Mucosa of gallbladder (tissue), 1 donor: Measurements from ENCODE around the gene PTPRD. TPM values are rescaled to one million over a fixed set of nuclear protein-coding genes. Genes with fewer than 3 reads are reported as not detected.

Experiments
- DNase-seq: peaks from one replicate; pipeline ENCODE4 v3.0.0-alpha.2; 2020; ENCODE audit warnings: low spot score
- total RNA-seq: library from RNA; stranded (reverse); gene quantifications from one replicate; pipeline ENCODE4 v1.2.1, GENCODE V29; 2021
- donor health status: DM: no; HTN: no; CAD: no.

The PTPRD gene
- total RNA-seq, 1 donor from 2014 or later, result 35.9 TPM

GRCh38 chr9:8684978-8685708 is 1927.7 kb downstream of the PTPRD start:
- DNase-seq, result no peak

GRCh38 chr9:8683496-8683895 is 1929.3 kb downstream of the PTPRD start:
- DNase-seq, result no peak

GRCh38 chr9:8680658-8681057 is 1932.1 kb downstream of the PTPRD start:
- DNase-seq, result no peak

- no peak for DNase-seq
Measured at GRCh38 chr9:8680157-8680556, 1932.6 kb downstream of the PTPRD start.

- no peak for DNase-seq
Measured at GRCh38 chr9:8679371-8679822, 1933.4 kb downstream of the PTPRD start.

GRCh38 chr9:8677741-8678140 is 1935.1 kb downstream of the PTPRD start:
- DNase-seq, result no peak

GRCh38 chr9:8674536-8674935 is 1938.3 kb downstream of the PTPRD start:
- no peak for DNase-seq

- no peak for DNase-seq
Measured at GRCh38 chr9:8673830-8674229, 1939.0 kb downstream of the PTPRD start.

- no peak for DNase-seq
Measured at GRCh38 chr9:8670751-8671150, 1942.1 kb downstream of the PTPRD start.

- DNase-seq, result no peak
Measured at GRCh38 chr9:8668751-8669150, 1944.1 kb downstream of the PTPRD start.

- DNase-seq, result no peak
Measured at GRCh38 chr9:8668231-8668630, 1944.6 kb downstream of the PTPRD start.

GRCh38 chr9:8666060-8666459 is 1946.7 kb downstream of the PTPRD start:
- no peak for DNase-seq

GRCh38 chr9:8660383-8660782 is 1952.4 kb downstream of the PTPRD start:
- DNase-seq, result peak; percentile 73

- DNase-seq, result no peak
Measured at GRCh38 chr9:8659108-8659507, 1953.7 kb downstream of the PTPRD start.

GRCh38 chr9:8655071-8655470 is 1957.7 kb downstream of the PTPRD start:
- DNase-seq, result no peak

- no peak for DNase-seq
Measured at GRCh38 chr9:8653855-8654254, 1958.9 kb downstream of the PTPRD start.

GRCh38 chr9:8653111-8653510 is 1959.7 kb downstream of the PTPRD start:
- no peak for DNase-seq

GRCh38 chr9:8652255-8652654 is 1960.5 kb downstream of the PTPRD start:
- no peak for DNase-seq

- no peak for DNase-seq
Measured at GRCh38 chr9:8651846-8652215, 1961.0 kb downstream of the PTPRD start.

- DNase-seq, result no peak
Measured at GRCh38 chr9:8651070-8651845, 1961.5 kb downstream of the PTPRD start.

GRCh38 chr9:8649807-8650206 is 1963.0 kb downstream of the PTPRD start:
- no peak for DNase-seq

- DNase-seq, result no peak
Measured at GRCh38 chr9:8649160-8649559, 1963.6 kb downstream of the PTPRD start.

GRCh38 chr9:8648271-8648845 is 1964.4 kb downstream of the PTPRD start:
- no peak for DNase-seq
